PC-3 (cell line): ENCODE measurements around the gene SLC5A9.

Experiments used
- EZH2 ChIP-seq: fragments of 300-600 bp; sonication (generic); IDR thresholded peaks from one replicate; pipeline ENCODE4 v1.6.1; 2017; ENCODE audit warnings: antibody characterized with exemption, mild to moderate bottlenecking, low read length; ENCODE audit not compliant: unreplicated experiment
- TF ChIP-seq, protein P1 (sequence below): fragments of 300-600 bp; sonication (generic); conservative IDR thresholded peaks from 2 replicates; pipeline ENCODE4 v1.5.1; 2017; ENCODE audit warnings: antibody characterized with exemption, low read depth, mild to moderate bottlenecking, low read length

DNA sequence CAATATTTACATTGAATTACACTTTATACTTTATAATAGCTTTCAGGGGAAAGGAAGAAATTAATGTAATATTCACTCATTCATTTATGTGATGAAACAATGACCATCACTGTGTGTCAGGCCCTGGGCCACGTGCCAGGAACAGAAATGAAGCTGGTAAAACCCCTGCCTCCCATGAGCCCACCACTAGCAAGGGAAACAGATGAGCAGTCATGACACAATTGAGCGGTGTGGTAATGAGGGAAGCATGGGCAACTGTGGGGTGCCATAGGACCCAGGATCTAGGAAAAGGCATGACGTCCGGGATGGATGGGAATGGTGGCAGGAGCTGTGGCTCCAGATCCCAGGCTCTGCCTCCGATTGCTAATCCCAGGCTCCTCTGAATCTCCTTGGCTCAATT lies 17.0 kb upstream of the SLC5A9 start:
- TF ChIP-seq, protein P1, sequence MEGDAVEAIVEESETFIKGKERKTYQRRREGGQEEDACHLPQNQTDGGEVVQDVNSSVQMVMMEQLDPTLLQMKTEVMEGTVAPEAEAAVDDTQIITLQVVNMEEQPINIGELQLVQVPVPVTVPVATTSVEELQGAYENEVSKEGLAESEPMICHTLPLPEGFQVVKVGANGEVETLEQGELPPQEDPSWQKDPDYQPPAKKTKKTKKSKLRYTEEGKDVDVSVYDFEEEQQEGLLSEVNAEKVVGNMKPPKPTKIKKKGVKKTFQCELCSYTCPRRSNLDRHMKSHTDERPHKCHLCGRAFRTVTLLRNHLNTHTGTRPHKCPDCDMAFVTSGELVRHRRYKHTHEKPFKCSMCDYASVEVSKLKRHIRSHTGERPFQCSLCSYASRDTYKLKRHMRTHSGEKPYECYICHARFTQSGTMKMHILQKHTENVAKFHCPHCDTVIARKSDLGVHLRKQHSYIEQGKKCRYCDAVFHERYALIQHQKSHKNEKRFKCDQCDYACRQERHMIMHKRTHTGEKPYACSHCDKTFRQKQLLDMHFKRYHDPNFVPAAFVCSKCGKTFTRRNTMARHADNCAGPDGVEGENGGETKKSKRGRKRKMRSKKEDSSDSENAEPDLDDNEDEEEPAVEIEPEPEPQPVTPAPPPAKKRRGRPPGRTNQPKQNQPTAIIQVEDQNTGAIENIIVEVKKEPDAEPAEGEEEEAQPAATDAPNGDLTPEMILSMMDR: no peak
- no peak for TF ChIP-seq EZH2
